Transverse colon (tissue), 4 donors: ENCODE data around the gene SMAD3. TPM values are rescaled to one million over a fixed set of nuclear protein-coding genes. Genes with fewer than 3 reads are reported as not detected.
"Not testable (repeated sequence)": the region's sequence is repeated elsewhere in the genome, so short reads cannot be mapped to it uniquely, and the experiment has no call there.

Experiments
- DNase-seq: peaks from one replicate; pipeline ENCODE4 v3.0.0-alpha.2; 2019
- H3K27ac ChIP-seq, 4 donors: fragments of 200-600 bp; sonication (generic); 2 replicates each; pipeline ENCODE4 v1.5.1; 2016 to 2018; ENCODE audit warnings: inconsistent platforms in 4 of 4
- H3K27me3 ChIP-seq: fragments of 200-600 bp; sonication (generic); 2 replicates; pipeline ENCODE4 v1.5.1; 2017; ENCODE audit warnings: inconsistent platforms
- H3K36me3 ChIP-seq, 4 donors: fragments of 200-600 bp; sonication (generic); 2 replicates each; pipeline ENCODE4 v1.5.1; 2017 to 2019; ENCODE audit warnings: inconsistent platforms in 4 of 4
- H3K4me1 ChIP-seq, 4 donors: fragments of 200-600 bp; sonication (generic); 2 replicates each; pipeline ENCODE4 v1.5.1; 2017 to 2020; ENCODE audit warnings: inconsistent platforms in 4 of 4
- H3K4me3 ChIP-seq, 4 donors: fragments of 200-600 bp; sonication (generic); 1 replicate in 1 of 4; 2 replicates in 3 of 4; pipeline versions ENCODE4 v1.5.1 to v1.6.1; 2017 to 2019; ENCODE audit warnings: inconsistent platforms in 4 of 4
- H3K9me3 ChIP-seq, 2 donors: fragments of 200-600 bp; sonication (generic); 2 replicates each; pipeline ENCODE4 v1.5.1; 2017 to 2019; ENCODE audit warnings: inconsistent platforms in 2 of 2
- EP300 ChIP-seq: sonication (generic); formaldehyde crosslinking; IDR thresholded peaks from one replicate; pipeline ENCODE4 v1.6.1; 2017; ENCODE audit warnings: antibody characterized with exemption, low read depth
- POLR2A ChIP-seq: fragments of 450-650 bp; IDR thresholded peaks from one replicate; pipeline ENCODE4 v1.6.1; 2016; ENCODE audit warnings: antibody characterized with exemption, mild to moderate bottlenecking, moderate library complexity
- POLR2AphosphoS5 ChIP-seq, 3 donors: sonication (generic); formaldehyde crosslinking; IDR thresholded peaks; one replicate each; pipeline ENCODE4 v1.6.1; 2016; ENCODE audit warnings: antibody characterized with exemption in 3 of 3
- WGBS, 2 donors: methylation state at CpG; one replicate each; pipeline ENCODE4 v1.1.5; 2018; ENCODE audit warnings: low coverage in 1 of 2; 5-methylcytosine and 5-hydroxymethylcytosine counted together
- in situ Hi-C, 4 donors: fragments of 200-750 bp; cut with MboI; loops; one replicate each; pipeline versions ENCODE4 v1.15.0 to v1.15.1; 2017; ENCODE audit warnings: low sequenced_read_pairs in 3 of 4, low pct_ligation_motif_present in 1 of 4, low pct_unique_long_range_greater_than_20kb in 1 of 4
- intact Hi-C: fragments of 100-400 bp; cut with DNase I; formaldehyde crosslinking; loops from one replicate; pipeline ENCODE4 v1.15.1; 2023; ENCODE audit warnings: low total_unique reads
- total RNA-seq, 4 donors: library from RNA; depleted of rRNA; stranded (reverse); fragments of >200 nt; gene quantifications; one replicate each; pipeline ENCODE4 v1.1.0, GENCODE V29; 2016
- TF ChIP-seq, protein P1 (sequence below), 5 experiments: fragments of 200-600 bp in 3 of 5; fragments of 450-650 bp in 2 of 5; sonication (generic) in 3 of 5; IDR thresholded peaks; 1 replicate in 2 of 5; 2 replicates in 3 of 5; pipeline ENCODE4 v1.5.1; 2016 to 2017; ENCODE audit warnings: antibody characterized with exemption in 5 of 5, inconsistent platforms in 3 of 5, mild to moderate bottlenecking in 2 of 5, moderate library complexity in 1 of 5

The SMAD3 gene
- total RNA-seq, 4 donors from 2014 or later: 30.9 to 65.1 (median 57.0) TPM

DNA sequence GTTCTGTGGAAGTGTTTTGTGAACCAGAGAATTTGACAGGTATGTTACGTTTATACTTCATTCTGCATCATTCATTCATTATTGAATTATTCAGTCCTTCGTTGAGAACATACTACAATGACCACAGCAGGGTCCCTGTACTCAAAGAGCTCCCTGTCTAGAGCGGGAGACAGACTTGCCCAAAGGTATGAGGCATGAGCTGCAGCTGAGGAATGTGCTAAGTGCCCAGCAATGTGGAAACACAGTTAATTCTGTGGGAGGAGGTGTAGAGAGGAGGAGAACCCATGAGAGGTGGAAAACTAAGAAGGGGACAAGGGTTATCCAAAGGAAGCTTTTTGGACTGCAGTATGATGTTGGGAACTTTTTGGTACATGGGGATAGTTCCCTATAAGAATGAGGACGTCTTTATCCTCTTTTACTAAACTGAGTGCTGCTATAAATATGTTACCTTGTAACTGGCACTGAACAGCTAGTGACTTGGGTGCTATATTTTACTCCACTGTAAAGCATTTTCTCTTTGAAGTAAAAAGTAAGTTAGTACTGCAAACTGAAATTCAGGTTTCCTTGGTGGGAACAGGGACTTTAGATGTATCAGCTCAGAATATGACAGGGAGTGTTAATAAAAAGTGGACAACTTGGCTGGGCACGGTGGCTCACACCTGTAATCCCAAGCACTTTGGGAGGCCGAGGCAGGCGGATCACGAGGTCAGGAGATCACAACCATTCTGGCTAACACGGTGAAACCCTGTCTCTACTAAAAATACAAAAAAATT lies 5.7 kb downstream of the SMAD3 start:
- H3K9me3 ChIP-seq: no peaks in the 10 kb centered on the region
- H3K4me3 ChIP-seq: no peak overlapping the region
- in situ Hi-C loops (no loop called here), intact Hi-C loops (no loop called here)
- TF ChIP-seq POLR2AphosphoS5 (IDR thresholded peaks at IDR 0.05) (no peak), EP300 (no peak), POLR2A (no peak)
- TF ChIP-seq, protein P1, sequence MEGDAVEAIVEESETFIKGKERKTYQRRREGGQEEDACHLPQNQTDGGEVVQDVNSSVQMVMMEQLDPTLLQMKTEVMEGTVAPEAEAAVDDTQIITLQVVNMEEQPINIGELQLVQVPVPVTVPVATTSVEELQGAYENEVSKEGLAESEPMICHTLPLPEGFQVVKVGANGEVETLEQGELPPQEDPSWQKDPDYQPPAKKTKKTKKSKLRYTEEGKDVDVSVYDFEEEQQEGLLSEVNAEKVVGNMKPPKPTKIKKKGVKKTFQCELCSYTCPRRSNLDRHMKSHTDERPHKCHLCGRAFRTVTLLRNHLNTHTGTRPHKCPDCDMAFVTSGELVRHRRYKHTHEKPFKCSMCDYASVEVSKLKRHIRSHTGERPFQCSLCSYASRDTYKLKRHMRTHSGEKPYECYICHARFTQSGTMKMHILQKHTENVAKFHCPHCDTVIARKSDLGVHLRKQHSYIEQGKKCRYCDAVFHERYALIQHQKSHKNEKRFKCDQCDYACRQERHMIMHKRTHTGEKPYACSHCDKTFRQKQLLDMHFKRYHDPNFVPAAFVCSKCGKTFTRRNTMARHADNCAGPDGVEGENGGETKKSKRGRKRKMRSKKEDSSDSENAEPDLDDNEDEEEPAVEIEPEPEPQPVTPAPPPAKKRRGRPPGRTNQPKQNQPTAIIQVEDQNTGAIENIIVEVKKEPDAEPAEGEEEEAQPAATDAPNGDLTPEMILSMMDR (IDR thresholded peaks at IDR 0.05): no peak
- DNase-seq: no peak
- WGBS, 2 donors: 80 to 94% methylated on average over 3 to 9 of the region's 9 CpGs
- no peaks in the 10 kb centered on the region for H3K27me3 ChIP-seq
- peaks cover 32 to 75% (median 44%) of the 10 kb centered on the region in 4 donors for H3K4me1 ChIP-seq
- H3K36me3 ChIP-seq: no peaks in the 10 kb centered on the region
- H3K27ac ChIP-seq: no peak overlapping the region

DNA sequence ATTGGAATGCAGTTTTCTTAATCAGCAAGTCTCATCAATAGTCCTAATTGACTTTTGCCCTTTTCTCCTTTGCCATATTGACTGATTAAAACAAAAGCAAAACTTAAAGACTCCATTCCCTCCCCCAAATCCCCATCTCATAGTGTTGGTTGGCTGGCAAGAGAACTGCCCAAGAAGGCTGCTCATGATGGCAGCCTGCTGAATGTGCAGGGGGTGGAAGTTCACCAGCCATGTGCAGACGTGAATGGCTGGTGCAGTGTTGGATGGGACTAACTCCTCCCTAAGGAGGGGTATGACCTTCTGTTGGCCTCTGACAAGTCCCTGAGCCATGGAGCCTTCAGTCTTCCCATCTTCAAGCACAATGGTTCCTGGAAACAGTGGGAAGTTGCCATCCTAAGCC lies 7.0 kb downstream of the SMAD3 start:
- Histone ChIP-seq H3K4me1 (peaks cover 41 to 85% (median 49%) of the 10 kb centered on the region in 4 donors), H3K36me3 (no peaks in the 10 kb centered on the region), H3K9me3 (no peaks in the 10 kb centered on the region), H3K27ac (peak overlapping the region in 1 of 4 donors; percentile 49), H3K4me3 (no peak overlapping the region), H3K27me3 (no peaks in the 10 kb centered on the region)
- WGBS, 2 donors: 75% methylated on average over 1 of the region's 1 CpG; no CpG with 5 or more reads in 1 of the 2 donors
- TF ChIP-seq POLR2A (no peak), EP300 (no peak), POLR2AphosphoS5 (IDR thresholded peaks at IDR 0.05) (no peak)
- TF ChIP-seq, protein P1 (IDR thresholded peaks at IDR 0.05): no peak
- intact Hi-C loops (no loop called here), in situ Hi-C loops (no loop called here)
- DNase-seq: no peak

DNA sequence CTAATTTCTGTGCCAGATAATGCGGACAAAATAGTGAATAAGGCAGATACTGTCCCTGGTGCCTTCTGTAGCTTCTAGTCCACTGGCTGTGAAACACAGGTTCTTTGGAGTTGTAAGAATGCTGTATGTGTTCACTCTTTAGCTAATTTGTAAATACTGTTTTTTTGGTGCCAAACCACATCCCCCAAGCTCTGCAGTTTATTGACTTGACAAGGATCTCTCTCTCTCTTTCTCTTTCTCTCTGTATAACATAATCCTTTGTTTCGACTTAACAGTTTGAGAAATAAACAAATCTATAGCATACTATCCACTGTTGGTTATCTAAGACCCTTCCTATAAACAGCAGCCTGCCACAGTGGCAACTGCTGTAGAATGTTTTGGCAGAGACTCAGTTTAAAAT lies 7.6 kb downstream of the SMAD3 start:
- Histone ChIP-seq H3K9me3 (no peaks in the 10 kb centered on the region), H3K36me3 (no peaks in the 10 kb centered on the region), H3K27ac (peak overlapping the region in 3 of 4 donors; percentile 28 to 59 (median 49)), H3K4me1 (peaks cover 42 to 85% (median 48%) of the 10 kb centered on the region in 4 donors), H3K27me3 (no peaks in the 10 kb centered on the region), H3K4me3 (no peak overlapping the region)
- intact Hi-C loops (no loop called here), in situ Hi-C loops (no loop called here)
- 60 to 87% methylated on average over 2 of the region's 2 CpGs for WGBS, 2 donors
- no peak for DNase-seq
- no peak for TF ChIP-seq POLR2A
- no peak for TF ChIP-seq EP300
- TF ChIP-seq, protein P1 (IDR thresholded peaks at IDR 0.05): no peak
- no peak for TF ChIP-seq POLR2AphosphoS5 (IDR thresholded peaks at IDR 0.05)

DNA sequence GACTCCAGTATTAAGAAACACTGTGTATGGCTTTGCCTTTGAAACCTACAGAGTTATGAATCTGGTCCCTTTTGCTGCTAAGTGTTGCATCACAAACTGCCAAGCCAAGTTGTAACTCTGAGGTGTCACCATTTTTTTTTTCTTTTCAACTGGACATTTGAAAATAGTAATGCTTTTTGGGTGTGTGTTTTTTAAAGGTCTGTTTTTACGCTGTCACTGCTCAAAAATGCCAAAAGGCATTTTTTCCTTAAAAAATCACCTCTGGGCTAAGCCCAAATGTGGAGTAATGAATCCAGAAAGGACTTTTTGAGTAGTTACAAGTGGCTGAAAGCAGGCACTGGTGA lies 9.5 kb downstream of the SMAD3 start:
- DNase-seq: no peak
- no peaks in the 10 kb centered on the region for H3K36me3 ChIP-seq
- TF ChIP-seq, protein P1 (IDR thresholded peaks at IDR 0.05): no peak
- in situ Hi-C loops: no loop called here
- no peaks in the 10 kb centered on the region for H3K9me3 ChIP-seq
- H3K27ac ChIP-seq: peak overlapping the region; percentile 49 to 59 (median 58)
- 84 to 100% methylated on average over 1 of the region's 1 CpG for WGBS, 2 donors
- H3K4me1 ChIP-seq: peaks cover 39 to 85% (median 48%) of the 10 kb centered on the region in 4 donors
- no peak overlapping the region for H3K4me3 ChIP-seq
- H3K27me3 ChIP-seq: no peaks in the 10 kb centered on the region
- intact Hi-C loops: no loop called here

DNA sequence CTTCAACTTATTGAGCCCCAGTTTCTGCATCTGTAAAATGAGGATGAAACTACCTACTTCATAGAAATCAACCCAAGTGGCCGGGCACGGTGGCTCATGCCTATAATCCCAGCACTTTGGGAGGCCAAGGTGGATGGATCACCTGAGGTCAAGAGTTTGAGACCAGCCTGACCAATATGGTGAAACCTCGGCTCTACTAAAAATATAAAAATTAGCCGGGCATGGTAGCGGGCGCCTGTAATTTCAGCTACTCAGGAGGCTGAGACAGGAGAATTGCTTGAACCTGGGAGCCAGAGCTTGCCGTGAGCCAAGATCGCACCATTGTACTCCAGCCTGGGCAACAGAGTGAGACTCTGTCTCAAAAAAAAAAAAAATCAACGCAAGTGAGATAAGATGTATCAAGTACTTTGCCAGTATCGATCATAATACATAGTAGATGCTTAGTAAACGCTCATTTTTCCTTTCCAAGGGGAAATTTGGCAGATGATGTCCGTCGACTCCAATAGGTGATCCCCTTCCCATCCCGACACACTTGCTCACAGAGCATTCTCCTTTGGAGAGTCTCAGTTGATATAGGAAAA lies 10.2 kb downstream of the SMAD3 start:
- DNase-seq, H3K4me3 ChIP-seq, H3K9me3 ChIP-seq, in situ Hi-C loops, intact Hi-C loops, H3K27me3 ChIP-seq, H3K36me3 ChIP-seq: not testable (repeated sequence)
- WGBS, 2 donors: 95 to 97% methylated on average over 13 to 14 of the region's 14 CpGs
- Histone ChIP-seq H3K4me1 (peaks cover 41 to 87% (median 54%) of the 10 kb centered on the region in 4 donors), H3K27ac (peak overlapping the region in 3 of 4 donors; percentile 49 to 59 (median 57))
